ENCODE data around the gene CDK15. TPM values are rescaled to one million over a fixed set of nuclear protein-coding genes. Genes with fewer than 3 reads are reported as not detected.

Gene CDK15
- total and polyA plus RNA-seq, 2 experiments from 2014 or later, result 0.27 TPM; not detected in 1

DNA sequence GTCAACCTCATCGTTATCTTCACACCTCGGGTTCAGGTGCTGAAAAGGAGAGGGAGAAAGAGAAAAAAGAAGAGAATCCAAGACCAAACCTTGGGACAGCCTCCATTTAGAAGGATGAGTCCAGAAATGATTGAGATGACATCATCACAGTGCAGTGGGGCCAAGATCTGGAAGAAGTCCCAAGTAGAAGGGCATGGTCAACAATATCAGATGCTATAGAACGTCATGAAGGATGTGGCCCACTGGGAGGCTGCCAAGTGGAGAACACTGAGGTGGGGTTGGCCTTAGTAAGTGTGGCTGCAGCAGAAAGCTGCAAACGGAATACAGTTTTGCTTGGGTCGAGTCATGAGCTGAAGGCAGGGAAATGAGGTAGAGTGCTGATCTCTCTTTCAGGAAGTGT, 136.2 kb downstream of the CDK15 start:
- H3K27ac ChIP-seq (ENCODE audit: low read depth), result no peak overlapping the region
- Mint-ChIP-seq H3K27ac (no peak overlapping the region), H3K4me3 (no peak overlapping the region), H3K9me3 (no peaks in the 10 kb centered on the region), H3K36me3 (ENCODE audit: low read depth) (peaks cover 15% of the 10 kb centered on the region; the same call in 2 of the 3 replicates), H3K27me3 (ENCODE audit: insufficient read depth, low read depth, poor library complexity) (peaks cover 9% of the 10 kb centered on the region), H3K4me1 (peaks cover 18% of the 10 kb centered on the region)
- H3K4me3 ChIP-seq, result no peak overlapping the region
- DNase-seq (ENCODE audit: low spot score), result no peak
- no peak overlapping the region for H2AFZ ChIP-seq
- H3K4me1 ChIP-seq (ENCODE audit: insufficient read depth), result peaks cover 32% of the 10 kb centered on the region
- no peak for TF ChIP-seq ZNF114 (CRISPR knock-in tag; IDR thresholded peaks at IDR 0.05)
- TF ChIP-seq EZH2phosphoT487 (IDR thresholded peaks at IDR 0.05; ENCODE audit: unreplicated experiment), result no peak
- TF ChIP-seq EZH2 (IDR thresholded peaks at IDR 0.05; ENCODE audit: low read depth, unreplicated experiment), result no peak
- TF ChIP-seq STAT1 (IDR thresholded peaks at IDR 0.05; ENCODE audit: unreplicated experiment), result no peak
- TF ChIP-seq, protein P1, sequence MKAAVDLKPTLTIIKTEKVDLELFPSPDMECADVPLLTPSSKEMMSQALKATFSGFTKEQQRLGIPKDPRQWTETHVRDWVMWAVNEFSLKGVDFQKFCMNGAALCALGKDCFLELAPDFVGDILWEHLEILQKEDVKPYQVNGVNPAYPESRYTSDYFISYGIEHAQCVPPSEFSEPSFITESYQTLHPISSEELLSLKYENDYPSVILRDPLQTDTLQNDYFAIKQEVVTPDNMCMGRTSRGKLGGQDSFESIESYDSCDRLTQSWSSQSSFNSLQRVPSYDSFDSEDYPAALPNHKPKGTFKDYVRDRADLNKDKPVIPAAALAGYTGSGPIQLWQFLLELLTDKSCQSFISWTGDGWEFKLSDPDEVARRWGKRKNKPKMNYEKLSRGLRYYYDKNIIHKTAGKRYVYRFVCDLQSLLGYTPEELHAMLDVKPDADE (IDR thresholded peaks at IDR 0.05), result no peak
- TF ChIP-seq JUNB (IDR thresholded peaks at IDR 0.05; ENCODE audit: unreplicated experiment), result no peak
- TF ChIP-seq ZNF331 (CRISPR knock-in tag; IDR thresholded peaks at IDR 0.05; ENCODE audit: low read depth), result no peak
- TF ChIP-seq, protein P2, sequence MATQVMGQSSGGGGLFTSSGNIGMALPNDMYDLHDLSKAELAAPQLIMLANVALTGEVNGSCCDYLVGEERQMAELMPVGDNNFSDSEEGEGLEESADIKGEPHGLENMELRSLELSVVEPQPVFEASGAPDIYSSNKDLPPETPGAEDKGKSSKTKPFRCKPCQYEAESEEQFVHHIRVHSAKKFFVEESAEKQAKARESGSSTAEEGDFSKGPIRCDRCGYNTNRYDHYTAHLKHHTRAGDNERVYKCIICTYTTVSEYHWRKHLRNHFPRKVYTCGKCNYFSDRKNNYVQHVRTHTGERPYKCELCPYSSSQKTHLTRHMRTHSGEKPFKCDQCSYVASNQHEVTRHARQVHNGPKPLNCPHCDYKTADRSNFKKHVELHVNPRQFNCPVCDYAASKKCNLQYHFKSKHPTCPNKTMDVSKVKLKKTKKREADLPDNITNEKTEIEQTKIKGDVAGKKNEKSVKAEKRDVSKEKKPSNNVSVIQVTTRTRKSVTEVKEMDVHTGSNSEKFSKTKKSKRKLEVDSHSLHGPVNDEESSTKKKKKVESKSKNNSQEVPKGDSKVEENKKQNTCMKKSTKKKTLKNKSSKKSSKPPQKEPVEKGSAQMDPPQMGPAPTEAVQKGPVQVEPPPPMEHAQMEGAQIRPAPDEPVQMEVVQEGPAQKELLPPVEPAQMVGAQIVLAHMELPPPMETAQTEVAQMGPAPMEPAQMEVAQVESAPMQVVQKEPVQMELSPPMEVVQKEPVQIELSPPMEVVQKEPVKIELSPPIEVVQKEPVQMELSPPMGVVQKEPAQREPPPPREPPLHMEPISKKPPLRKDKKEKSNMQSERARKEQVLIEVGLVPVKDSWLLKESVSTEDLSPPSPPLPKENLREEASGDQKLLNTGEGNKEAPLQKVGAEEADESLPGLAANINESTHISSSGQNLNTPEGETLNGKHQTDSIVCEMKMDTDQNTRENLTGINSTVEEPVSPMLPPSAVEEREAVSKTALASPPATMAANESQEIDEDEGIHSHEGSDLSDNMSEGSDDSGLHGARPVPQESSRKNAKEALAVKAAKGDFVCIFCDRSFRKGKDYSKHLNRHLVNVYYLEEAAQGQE (IDR thresholded peaks at IDR 0.05; ENCODE audit: unreplicated experiment), result no peak
- TF ChIP-seq, protein P3, sequence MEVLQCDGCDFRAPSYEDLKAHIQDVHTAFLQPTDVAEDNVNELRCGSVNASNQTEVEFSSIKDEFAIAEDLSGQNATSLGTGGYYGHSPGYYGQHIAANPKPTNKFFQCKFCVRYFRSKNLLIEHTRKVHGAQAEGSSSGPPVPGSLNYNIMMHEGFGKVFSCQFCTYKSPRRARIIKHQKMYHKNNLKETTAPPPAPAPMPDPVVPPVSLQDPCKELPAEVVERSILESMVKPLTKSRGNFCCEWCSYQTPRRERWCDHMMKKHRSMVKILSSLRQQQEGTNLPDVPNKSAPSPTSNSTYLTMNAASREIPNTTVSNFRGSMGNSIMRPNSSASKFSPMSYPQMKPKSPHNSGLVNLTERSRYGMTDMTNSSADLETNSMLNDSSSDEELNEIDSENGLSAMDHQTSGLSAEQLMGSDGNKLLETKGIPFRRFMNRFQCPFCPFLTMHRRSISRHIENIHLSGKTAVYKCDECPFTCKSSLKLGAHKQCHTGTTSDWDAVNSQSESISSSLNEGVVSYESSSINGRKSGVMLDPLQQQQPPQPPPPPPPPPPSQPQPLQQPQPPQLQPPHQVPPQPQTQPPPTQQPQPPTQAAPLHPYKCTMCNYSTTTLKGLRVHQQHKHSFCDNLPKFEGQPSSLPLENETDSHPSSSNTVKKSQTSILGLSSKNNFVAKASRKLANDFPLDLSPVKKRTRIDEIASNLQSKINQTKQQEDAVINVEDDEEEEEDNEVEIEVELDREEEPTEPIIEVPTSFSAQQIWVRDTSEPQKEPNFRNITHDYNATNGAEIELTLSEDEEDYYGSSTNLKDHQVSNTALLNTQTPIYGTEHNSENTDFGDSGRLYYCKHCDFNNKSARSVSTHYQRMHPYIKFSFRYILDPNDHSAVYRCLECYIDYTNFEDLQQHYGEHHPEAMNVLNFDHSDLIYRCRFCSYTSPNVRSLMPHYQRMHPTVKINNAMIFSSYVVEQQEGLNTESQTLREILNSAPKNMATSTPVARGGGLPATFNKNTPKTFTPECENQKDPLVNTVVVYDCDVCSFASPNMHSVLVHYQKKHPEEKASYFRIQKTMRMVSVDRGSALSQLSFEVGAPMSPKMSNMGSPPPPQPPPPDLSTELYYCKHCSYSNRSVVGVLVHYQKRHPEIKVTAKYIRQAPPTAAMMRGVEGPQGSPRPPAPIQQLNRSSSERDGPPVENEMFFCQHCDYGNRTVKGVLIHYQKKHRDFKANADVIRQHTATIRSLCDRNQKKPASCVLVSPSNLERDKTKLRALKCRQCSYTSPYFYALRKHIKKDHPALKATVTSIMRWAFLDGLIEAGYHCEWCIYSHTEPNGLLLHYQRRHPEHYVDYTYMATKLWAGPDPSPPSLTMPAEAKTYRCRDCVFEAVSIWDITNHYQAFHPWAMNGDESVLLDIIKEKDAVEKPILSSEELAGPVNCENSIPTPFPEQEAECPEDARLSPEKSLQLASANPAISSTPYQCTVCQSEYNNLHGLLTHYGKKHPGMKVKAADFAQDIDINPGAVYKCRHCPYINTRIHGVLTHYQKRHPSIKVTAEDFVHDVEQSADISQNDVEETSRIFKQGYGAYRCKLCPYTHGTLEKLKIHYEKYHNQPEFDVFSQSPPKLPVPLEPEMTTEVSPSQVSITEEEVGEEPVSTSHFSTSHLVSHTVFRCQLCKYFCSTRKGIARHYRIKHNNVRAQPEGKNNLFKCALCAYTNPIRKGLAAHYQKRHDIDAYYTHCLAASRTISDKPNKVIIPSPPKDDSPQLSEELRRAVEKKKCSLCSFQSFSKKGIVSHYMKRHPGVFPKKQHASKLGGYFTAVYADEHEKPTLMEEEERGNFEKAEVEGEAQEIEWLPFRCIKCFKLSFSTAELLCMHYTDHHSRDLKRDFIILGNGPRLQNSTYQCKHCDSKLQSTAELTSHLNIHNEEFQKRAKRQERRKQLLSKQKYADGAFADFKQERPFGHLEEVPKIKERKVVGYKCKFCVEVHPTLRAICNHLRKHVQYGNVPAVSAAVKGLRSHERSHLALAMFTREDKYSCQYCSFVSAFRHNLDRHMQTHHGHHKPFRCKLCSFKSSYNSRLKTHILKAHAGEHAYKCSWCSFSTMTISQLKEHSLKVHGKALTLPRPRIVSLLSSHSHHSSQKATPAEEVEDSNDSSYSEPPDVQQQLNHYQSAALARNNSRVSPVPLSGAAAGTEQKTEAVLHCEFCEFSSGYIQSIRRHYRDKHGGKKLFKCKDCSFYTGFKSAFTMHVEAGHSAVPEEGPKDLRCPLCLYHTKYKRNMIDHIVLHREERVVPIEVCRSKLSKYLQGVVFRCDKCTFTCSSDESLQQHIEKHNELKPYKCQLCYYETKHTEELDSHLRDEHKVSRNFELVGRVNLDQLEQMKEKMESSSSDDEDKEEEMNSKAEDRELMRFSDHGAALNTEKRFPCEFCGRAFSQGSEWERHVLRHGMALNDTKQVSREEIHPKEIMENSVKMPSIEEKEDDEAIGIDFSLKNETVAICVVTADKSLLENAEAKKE (CRISPR knock-in tag; IDR thresholded peaks at IDR 0.05), result no peak
- TF ChIP-seq POLR2AphosphoS5 (IDR thresholded peaks at IDR 0.05; ENCODE audit: low read depth), result no peak
- TF ChIP-seq, protein P4, sequence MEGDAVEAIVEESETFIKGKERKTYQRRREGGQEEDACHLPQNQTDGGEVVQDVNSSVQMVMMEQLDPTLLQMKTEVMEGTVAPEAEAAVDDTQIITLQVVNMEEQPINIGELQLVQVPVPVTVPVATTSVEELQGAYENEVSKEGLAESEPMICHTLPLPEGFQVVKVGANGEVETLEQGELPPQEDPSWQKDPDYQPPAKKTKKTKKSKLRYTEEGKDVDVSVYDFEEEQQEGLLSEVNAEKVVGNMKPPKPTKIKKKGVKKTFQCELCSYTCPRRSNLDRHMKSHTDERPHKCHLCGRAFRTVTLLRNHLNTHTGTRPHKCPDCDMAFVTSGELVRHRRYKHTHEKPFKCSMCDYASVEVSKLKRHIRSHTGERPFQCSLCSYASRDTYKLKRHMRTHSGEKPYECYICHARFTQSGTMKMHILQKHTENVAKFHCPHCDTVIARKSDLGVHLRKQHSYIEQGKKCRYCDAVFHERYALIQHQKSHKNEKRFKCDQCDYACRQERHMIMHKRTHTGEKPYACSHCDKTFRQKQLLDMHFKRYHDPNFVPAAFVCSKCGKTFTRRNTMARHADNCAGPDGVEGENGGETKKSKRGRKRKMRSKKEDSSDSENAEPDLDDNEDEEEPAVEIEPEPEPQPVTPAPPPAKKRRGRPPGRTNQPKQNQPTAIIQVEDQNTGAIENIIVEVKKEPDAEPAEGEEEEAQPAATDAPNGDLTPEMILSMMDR (conservative IDR thresholded peaks at IDR 0.05; ENCODE audit: low read depth in 2 of 2), result no peak
- TF ChIP-seq NANOG (IDR thresholded peaks at IDR 0.05; ENCODE audit: borderline replicate concordance), result no peak
- TF ChIP-seq CREB1 (CRISPR knock-in tag; IDR thresholded peaks at IDR 0.05; ENCODE audit: low read depth), result no peak
- no peaks in the 10 kb centered on the region for H3K9me2 ChIP-seq (ENCODE audit: insufficient read depth)
- no peaks in the 10 kb centered on the region; the same call in 1 of the 2 replicates for H3F3A ChIP-seq (replicated peaks; ENCODE audit: low read depth)
- H4K20me1 ChIP-seq (replicated peaks; ENCODE audit: insufficient read depth), result no peaks in the 10 kb centered on the region
- no peak for ATAC-seq
- H3K27me3 ChIP-seq (ENCODE audit: insufficient read depth), result no peaks in the 10 kb centered on the region
- H3K4me2 ChIP-seq, result no peak overlapping the region
- no peaks in the 10 kb centered on the region for H3K36me3 ChIP-seq (ENCODE audit: insufficient read depth)
- peaks cover 4% of the 10 kb centered on the region; the same call in 1 of the 2 replicates for H3K79me2 ChIP-seq (replicated peaks; ENCODE audit: insufficient read depth)
